Activated T-helper 17 cell treated with anti-CD3 and anti-CD28 coated beads, Interleukin-2, amount 50 U/mL, for 72 hours (primary cell): Measurements from ENCODE around the gene INPP5D. TPM values are rescaled to one million over a fixed set of nuclear protein-coding genes. Genes with fewer than 3 reads are reported as not detected.
"Not testable (repeated sequence)": the region's sequence is repeated elsewhere in the genome, so short reads cannot be mapped to it uniquely, and the experiment has no call there.

Experiments
- ATAC-seq: fragments of 150-1000 bp; cut with Tn5 transposase; replicated peaks from 2 replicates; pipeline ENCODE4 v1.10.0; 2021; ENCODE audit warnings: mild to moderate bottlenecking, moderate library complexity
- H3K27ac Mint-ChIP-seq: one replicate; pipeline ENCODE4 v1.8.0; 2022; ENCODE audit warnings: mixed read lengths
- H3K27me3 Mint-ChIP-seq: one replicate; pipeline ENCODE4 v1.8.0; 2022; ENCODE audit warnings: mixed read lengths
- H3K36me3 Mint-ChIP-seq: one replicate; pipeline ENCODE4 v1.8.0; 2022; ENCODE audit warnings: low read depth, mild to moderate bottlenecking, mixed read lengths
- H3K4me1 Mint-ChIP-seq: one replicate; pipeline ENCODE4 v1.8.0; 2022; ENCODE audit warnings: mixed read lengths
- H3K4me3 Mint-ChIP-seq: one replicate; pipeline ENCODE4 v1.8.0; 2022; ENCODE audit warnings: mild to moderate bottlenecking, mixed read lengths
- H3K9me3 Mint-ChIP-seq: one replicate; pipeline ENCODE4 v1.8.0; 2022; ENCODE audit warnings: mixed read lengths
- total RNA-seq, 2 donors: library from RNA; stranded (reverse); gene quantifications; one replicate each; pipeline ENCODE4 v1.2.3, GENCODE V29; 2022

INPP5D gene
- total RNA-seq, 2 donors from 2014 or later, result 81.6 to 89.8 TPM

GRCh38 chr2:233056961-233057605 is 3.1 kb upstream of the INPP5D start:
- peak overlapping the region; percentile 13 for H3K27ac Mint-ChIP-seq
- peaks cover 3% of the 10 kb centered on the region for H3K4me1 Mint-ChIP-seq
- H3K4me3 Mint-ChIP-seq, result no peak overlapping the region
- no peaks in the 10 kb centered on the region for H3K9me3 Mint-ChIP-seq
- no peaks in the 10 kb centered on the region for H3K27me3 Mint-ChIP-seq
- no peak for ATAC-seq
- H3K36me3 Mint-ChIP-seq, result peaks cover 19% of the 10 kb centered on the region

DNA sequence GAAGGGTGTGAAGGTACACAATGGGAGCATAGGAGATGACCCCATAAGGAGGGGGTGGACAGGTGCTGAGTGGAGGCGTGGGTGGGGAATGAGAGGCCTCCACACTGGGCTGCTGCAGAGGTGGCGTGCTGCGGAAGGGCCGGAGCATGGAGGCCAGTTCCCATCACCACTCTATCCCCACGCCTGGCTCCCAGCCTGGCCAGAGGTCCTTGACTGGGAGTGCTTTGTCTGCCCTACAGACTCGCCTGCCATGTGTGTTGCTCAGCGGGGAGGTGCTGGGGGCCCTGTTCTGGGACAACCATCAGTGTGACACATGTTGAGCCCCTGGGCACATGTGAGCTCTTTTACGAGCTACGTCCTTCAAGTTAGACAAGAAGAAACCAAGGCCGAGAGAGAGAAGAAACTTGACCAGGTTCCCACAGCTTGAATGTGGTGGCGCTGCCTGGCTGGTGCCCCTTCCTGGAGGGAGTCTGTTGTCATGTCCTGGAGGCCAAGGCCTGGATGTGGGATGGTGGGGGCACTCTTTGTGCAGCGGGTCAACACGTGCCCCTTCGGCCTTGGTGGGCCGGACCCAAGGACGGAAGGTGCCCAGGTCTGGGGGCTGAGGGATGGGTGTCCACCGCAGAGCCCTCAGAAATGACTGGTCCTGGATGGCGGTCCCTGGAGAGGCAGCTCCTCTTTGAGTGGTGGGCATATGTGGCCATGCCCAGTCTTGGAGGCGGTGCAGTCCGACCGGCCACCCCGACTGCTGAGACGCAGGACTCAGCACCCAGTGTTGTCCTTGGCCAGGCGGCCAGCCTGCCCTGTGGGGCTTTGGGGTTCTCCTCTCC is 1.2 kb upstream of the INPP5D start:
- Mint-ChIP-seq H3K27ac (peak overlapping the region; percentile 39), H3K4me3 (peak overlapping the region; percentile 97), H3K36me3 (peaks cover 31% of the 10 kb centered on the region), H3K4me1 (peaks cover 6% of the 10 kb centered on the region), H3K27me3 (no peaks in the 10 kb centered on the region), H3K9me3 (no peaks in the 10 kb centered on the region)
- no peak for ATAC-seq

- peaks cover 8% of the 10 kb centered on the region for H3K4me1 Mint-ChIP-seq
- peak overlapping the region; percentile 97 for H3K4me3 Mint-ChIP-seq
- no peak for ATAC-seq
- no peaks in the 10 kb centered on the region for H3K27me3 Mint-ChIP-seq
- no peaks in the 10 kb centered on the region for H3K9me3 Mint-ChIP-seq
- peaks cover 31% of the 10 kb centered on the region for H3K36me3 Mint-ChIP-seq
- peak overlapping the region; percentile 95 for H3K27ac Mint-ChIP-seq
Observed at GRCh38 chr2:233059547-233059796, 670 bp upstream of the INPP5D start.

DNA sequence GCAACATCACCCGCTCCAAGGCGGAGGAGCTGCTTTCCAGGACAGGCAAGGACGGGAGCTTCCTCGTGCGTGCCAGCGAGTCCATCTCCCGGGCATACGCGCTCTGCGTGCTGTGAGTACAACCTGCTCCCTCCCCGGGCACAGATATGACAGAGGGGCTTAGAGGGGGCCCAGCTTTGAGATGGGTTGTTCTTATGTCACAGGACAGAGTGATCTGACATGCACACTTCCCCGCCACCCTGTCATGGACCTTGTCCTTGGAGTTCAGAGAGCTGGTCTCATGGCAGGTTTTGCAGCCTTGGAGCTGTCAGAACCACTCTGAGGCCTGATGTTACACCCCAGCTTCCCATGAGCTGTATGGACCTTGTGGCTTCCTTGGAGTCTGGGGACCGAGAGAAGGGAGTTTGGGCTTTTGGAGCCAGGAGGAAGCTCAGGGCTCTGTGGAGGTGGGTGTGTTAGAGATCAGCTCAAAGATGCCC is 398 bp downstream of the INPP5D start:
- Mint-ChIP-seq H3K9me3 (no peaks in the 10 kb centered on the region), H3K27ac (peak overlapping the region; percentile 95), H3K4me3 (peak overlapping the region; percentile 97), H3K4me1 (peaks cover 11% of the 10 kb centered on the region), H3K27me3 (no peaks in the 10 kb centered on the region), H3K36me3 (peaks cover 39% of the 10 kb centered on the region)
- ATAC-seq, result peak; percentile 14

DNA sequence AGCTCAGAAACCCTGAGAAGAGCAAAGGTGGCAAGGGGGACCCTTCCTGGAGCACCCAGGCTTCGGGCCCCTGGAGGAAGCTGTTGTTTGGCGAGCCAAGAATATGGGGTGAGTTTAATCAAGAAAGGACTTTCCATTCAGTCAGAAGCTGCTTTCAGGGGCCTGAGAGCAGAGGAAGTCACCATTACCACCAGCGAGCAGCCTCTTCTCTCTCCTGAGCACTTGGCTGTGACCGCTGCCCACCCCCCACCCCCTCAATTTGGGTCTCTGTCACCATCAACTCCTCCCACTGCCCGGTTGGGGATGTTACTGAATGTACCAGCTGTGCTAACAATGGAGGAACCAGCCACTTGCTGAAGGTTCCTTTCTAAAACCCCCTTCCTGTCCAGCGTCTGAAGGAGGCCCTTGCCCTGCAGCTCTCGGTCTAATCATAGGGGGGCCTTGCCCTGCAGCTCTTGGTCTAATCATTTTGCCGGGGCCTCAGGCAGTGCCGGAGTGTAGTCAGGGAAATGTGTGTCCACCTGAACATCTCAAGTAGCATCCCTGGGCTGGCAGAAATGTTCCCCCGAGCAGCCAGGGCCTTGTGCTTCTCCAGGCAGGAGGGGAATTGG is 943 bp downstream of the INPP5D start:
- no peaks in the 10 kb centered on the region for H3K9me3 Mint-ChIP-seq
- H3K4me3 Mint-ChIP-seq, result peak overlapping the region; percentile 97
- peaks cover 11% of the 10 kb centered on the region for H3K4me1 Mint-ChIP-seq
- no peaks in the 10 kb centered on the region for H3K27me3 Mint-ChIP-seq
- peak overlapping the region; percentile 95 for H3K27ac Mint-ChIP-seq
- ATAC-seq, result peak; percentile 41
- H3K36me3 Mint-ChIP-seq, result peaks cover 44% of the 10 kb centered on the region

DNA sequence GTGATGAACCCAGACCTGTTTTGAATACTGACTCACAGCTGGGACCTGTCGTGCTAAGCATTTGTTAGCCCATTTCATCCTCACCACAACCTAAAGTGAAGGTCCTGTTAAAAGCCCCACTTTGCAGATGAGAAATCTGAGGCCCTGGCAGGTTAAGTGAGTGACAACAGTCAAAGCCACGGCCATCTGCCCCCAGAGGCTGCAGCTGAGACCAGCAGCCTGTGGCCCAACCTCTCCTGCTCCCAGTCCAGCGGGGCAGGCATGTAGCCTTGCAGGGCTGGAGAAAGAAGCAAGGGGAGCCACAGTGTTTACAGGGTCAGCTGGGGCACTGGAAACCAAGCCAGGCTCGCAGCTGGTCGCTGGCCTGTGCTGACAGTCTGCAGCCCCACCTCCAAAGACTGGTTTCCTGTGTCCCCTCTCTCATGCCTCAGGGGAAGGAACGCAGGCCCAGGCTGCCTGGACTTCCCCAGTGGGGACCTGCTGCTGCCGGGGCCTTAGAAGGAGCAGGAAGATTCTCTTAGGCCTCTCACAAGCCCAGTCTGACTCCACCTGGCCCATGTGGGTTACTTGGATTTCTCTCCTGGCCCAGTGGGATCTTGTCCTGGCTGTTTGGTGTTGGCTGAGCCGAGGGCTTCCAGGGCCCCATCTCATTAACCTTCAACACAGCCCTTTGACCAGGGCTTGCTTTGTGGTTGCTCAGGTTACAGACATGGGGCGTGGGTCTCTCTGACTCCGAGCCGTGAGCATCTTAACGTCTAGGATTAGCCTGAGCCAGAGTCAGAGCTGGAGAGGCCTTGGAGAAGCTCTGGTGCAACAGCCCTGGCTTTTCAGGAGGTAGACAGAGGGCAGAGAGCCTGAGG is 1.7 kb downstream of the INPP5D start:
- peaks cover 52% of the 10 kb centered on the region for H3K36me3 Mint-ChIP-seq

DNA sequence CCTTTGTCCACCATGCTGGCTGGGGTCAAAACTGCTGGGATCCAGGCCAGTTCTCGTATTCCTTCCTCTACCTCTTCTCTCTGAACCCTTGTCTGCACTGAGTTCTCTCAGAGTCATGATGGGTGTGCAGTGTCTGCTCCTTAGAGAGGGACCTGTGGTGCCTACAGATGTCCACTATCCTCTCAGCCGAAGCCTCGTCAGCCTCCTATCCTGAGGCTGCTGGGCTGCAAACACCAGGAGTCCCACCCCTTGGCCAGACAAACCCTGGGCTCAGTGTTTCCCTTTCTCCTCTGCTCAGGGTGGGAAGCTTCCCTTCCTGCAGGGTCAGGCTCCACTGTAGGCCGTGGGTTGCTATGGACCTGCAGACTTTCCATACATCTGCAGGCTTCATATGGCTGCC is 2.3 kb downstream of the INPP5D start:
- Mint-ChIP-seq H3K27ac (peak overlapping the region; percentile 95), H3K9me3 (no peaks in the 10 kb centered on the region), H3K4me3 (peak overlapping the region; percentile 97), H3K36me3 (peaks cover 58% of the 10 kb centered on the region), H3K27me3 (no peaks in the 10 kb centered on the region), H3K4me1 (peaks cover 17% of the 10 kb centered on the region)
- ATAC-seq, result no peak

More for the DNA sequence above, 1.7 kb downstream of the INPP5D start:
- no peaks in the 10 kb centered on the region for H3K27me3 Mint-ChIP-seq
- peak overlapping the region; percentile 95 for H3K27ac Mint-ChIP-seq
- H3K4me1 Mint-ChIP-seq, result peaks cover 11% of the 10 kb centered on the region
- peak; percentile 70 for ATAC-seq
- no peaks in the 10 kb centered on the region for H3K9me3 Mint-ChIP-seq
- peak overlapping the region; percentile 97 for H3K4me3 Mint-ChIP-seq

- Mint-ChIP-seq H3K4me1 (peaks cover 18% of the 10 kb centered on the region), H3K9me3 (no peaks in the 10 kb centered on the region), H3K36me3 (peaks cover 63% of the 10 kb centered on the region), H3K27ac (peak overlapping the region; percentile 95), H3K4me3 (peak overlapping the region; percentile 97), H3K27me3 (no peaks in the 10 kb centered on the region)
- ATAC-seq, result no peak
Observed at GRCh38 chr2:233062946-233063268, 2.8 kb downstream of the INPP5D start.

DNA sequence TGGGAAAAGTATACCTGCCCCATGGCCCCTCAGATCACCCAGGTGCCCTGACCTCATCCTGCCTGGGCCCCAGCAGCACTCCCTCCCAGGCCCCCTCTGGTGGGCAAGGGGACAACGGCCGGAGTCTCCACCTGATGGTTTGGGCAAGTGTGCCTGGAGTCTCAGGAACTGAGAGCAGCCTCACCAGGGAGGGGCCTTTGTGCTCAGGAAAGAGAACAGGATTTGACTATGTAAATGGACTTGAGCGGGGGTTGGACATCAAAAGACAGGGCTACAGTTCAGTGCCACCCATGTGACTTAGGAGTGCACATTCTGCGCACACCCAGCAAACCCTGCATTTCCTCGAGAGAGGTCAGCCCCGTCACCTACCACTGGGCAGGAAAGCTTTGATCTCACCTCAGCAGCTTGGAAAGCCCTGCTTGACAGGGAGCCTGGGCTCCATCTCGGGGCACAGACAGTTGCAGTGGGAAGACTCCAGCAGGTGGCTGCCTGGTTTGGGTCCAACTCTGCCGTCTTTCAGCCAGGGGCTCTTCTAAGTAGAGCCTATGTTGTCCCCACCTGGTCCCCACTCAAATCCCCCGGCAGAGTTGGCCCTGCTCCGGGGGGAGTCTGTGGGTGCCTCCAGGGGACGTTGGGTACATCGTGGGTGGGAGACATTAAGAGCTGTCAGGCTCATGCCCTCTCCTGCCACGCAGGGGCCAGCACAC is 3.3 kb downstream of the INPP5D start:
- H3K36me3 Mint-ChIP-seq, result peaks cover 66% of the 10 kb centered on the region
- ATAC-seq, result peak; percentile 4
- peaks cover 20% of the 10 kb centered on the region for H3K4me1 Mint-ChIP-seq
- no peaks in the 10 kb centered on the region for H3K27me3 Mint-ChIP-seq
- H3K4me3 Mint-ChIP-seq, result peak overlapping the region; percentile 97
- H3K27ac Mint-ChIP-seq, result peak overlapping the region; percentile 95
- H3K9me3 Mint-ChIP-seq, result no peaks in the 10 kb centered on the region

DNA sequence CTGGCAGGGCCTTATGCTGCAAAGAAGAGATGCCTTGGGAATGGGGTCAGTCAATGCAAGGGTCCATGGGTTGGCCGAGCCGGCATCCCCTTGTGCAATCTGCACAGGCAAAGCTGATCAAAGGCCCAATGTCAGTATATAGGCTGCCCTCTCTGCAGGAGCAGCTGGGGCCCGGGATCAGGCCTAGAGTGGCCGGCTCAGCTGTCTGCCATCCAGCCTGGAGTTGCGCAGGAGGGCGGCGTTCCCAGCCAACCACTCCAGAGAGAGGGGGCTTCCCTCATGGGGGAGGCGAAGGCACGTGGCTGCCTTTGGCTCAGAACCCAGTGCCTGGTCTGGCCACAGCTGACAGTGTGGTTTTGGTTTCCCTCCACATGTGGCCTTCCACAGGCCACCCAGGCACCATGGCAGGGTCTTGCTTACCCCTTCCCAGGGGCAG is 3.9 kb downstream of the INPP5D start:
- Mint-ChIP-seq H3K27ac (no peak overlapping the region), H3K4me1 (peaks cover 25% of the 10 kb centered on the region), H3K36me3 (peaks cover 72% of the 10 kb centered on the region), H3K4me3 (peak overlapping the region; percentile 97), H3K27me3 (no peaks in the 10 kb centered on the region), H3K9me3 (no peaks in the 10 kb centered on the region)
- no peak for ATAC-seq

DNA sequence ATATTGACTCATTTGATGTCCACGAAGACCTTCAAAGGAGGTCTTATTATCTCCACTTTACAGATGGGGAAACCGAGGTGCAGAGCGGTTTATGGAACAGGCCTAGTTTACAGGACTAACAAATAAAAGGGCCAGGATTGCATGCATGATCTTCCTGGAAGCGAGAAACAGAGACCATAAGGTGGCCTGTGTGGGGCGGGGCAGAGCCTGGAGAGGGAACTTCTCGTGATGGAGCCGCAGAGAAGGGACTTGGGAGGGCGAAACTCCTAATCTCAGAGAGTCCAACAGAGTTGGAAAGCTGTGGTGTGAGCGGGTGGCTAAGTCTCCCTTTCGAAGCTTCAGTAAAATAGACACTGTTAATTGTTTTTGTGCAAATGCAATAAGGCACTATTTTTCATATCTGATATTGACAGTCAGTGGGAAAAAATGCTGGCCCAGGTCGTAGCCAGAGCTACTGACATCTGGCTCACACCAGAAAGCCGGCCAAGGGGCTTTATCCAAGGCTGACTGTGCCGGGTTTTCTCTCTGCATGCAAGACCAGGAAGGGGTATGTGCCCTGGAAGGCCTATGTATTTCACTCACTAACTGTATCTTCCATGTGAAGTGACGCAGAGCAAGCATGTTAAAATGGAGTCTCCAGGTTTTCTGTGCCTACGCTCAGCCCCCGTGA is 4.5 kb downstream of the INPP5D start:
- Mint-ChIP-seq H3K4me1 (peaks cover 25% of the 10 kb centered on the region), H3K9me3 (no peaks in the 10 kb centered on the region), H3K36me3 (peaks cover 73% of the 10 kb centered on the region), H3K4me3 (peak overlapping the region; percentile 21), H3K27me3 (no peaks in the 10 kb centered on the region), H3K27ac (no peak overlapping the region)
- ATAC-seq, result no peak

GRCh38 chr2:233065200-233065589 is 5.1 kb downstream of the INPP5D start:
- H3K27me3 Mint-ChIP-seq, H3K27ac Mint-ChIP-seq, H3K4me3 Mint-ChIP-seq, ATAC-seq, H3K9me3 Mint-ChIP-seq: not testable (repeated sequence)
- Mint-ChIP-seq H3K4me1 (peaks cover 30% of the 10 kb centered on the region), H3K36me3 (peaks cover 73% of the 10 kb centered on the region)

- no peak for ATAC-seq
- Mint-ChIP-seq H3K36me3 (peaks cover 65% of the 10 kb centered on the region), H3K4me3 (no peak overlapping the region)
Observed at GRCh38 chr2:233065954-233066470, 5.9 kb downstream of the INPP5D start.

More at GRCh38 chr2:233065954-233066470, 5.9 kb downstream of the INPP5D start:
- Mint-ChIP-seq H3K4me1 (peaks cover 32% of the 10 kb centered on the region), H3K27ac (no peak overlapping the region), H3K27me3 (no peaks in the 10 kb centered on the region), H3K9me3 (no peaks in the 10 kb centered on the region)
